Occipital lobe (tissue), 2 donors: ENCODE measurements around the gene SLC44A5. TPM values are rescaled to one million over a fixed set of nuclear protein-coding genes. Genes with fewer than 3 reads are reported as not detected.

ENCODE experiments used
- DNase-seq: peaks from one replicate; lab custom pipeline; 2025; lab: John Stamatoyannopoulos, UW
- total RNA-seq: library from RNA; depleted of rRNA; stranded (reverse); fragments of >200 nt; gene quantifications from one replicate; pipeline ENCODE4 v1.2.3, GENCODE V29; 2014

Gene SLC44A5
- total RNA-seq, 1 donor from 2014 or later = 266 TPM

GRCh38 chr1:75589637-75590036 is 21.3 kb downstream of the SLC44A5 start:
- no peak for DNase-seq

DNA sequence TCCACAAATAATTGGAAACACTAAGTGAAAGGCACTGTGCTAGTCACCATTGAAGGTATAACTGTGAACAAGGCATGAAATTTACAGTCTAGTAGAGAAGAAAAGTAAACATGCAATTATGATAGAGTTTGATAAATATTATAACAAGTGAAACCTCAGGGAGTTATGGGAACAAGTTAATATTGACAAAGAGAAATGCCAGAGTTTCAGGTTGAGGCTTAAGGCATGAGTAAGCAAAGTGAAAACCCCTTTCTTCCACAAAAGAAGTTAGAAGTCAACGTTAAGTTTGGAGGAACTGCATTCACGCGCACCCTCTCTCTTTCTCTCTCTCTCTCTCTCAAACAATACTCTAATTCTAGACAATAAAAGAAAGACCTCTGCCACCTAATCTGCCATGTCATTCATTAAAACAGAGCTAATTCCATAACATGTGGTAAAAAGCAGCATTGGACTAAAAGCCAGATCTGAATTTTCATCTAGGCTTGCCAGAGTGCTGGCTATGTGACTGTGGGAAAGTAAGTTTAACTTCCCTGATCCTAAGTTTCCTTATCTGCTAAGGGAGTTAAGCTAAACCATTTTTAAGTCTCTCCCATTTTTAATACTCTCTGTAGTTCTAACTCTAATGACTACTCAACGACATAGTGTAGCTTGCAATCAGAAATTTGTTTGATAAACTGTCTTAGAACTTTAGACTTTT is 22.0 kb downstream of the SLC44A5 start:
- no peak for DNase-seq

DNA sequence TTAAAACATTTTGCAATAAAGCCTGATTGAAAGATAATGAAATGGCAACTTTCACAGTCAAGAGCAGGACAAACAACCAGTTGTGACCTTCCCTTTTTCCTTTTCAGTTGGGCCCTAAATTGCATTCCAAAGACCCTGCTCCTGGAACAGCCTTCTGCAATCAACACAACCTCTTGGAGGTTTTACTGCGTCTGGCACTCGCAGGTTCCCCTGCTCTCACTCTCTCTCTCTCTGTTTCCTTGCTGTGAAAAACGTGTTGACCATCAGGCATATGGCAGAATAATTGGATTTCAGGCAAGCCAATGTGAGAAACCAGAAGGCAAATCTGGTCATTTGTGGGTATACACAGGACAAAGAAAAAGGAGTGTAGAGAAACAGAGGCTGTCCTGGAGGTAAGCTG is 23.2 kb downstream of the SLC44A5 start:
- DNase-seq = no peak

GRCh38 chr1:75583282-75583681 is 27.6 kb downstream of the SLC44A5 start:
- DNase-seq = no peak

DNA sequence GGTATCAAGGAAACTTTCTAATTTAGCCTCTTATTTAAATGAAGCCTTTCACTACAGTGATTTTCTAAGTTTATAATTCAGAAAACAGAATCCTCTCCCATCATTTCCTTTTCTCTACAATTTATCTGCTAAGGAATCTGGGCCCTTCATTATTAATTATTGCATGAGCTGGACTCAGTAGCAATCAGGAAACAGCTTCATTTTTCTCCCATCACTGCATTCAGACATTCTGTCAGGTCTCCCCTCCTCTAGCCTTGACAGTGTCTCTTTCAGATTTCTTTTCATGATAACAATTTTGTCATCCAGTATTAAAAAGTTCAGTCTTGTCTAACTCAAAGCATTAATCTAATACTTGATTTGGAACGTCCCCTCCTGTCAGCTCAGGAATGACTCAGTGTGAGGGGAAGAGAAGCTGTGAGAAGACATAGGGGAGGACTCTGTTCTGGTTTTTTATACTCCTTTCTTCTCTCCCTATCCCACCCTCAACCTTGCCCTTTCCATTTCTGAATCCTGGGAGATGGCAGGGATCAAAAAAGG is 28.1 kb downstream of the SLC44A5 start:
- no peak for DNase-seq

GRCh38 chr1:75579046-75579445 is 31.9 kb downstream of the SLC44A5 start:
- no peak for DNase-seq

GRCh38 chr1:75575837-75576236 is 35.1 kb downstream of the SLC44A5 start:
- DNase-seq = no peak

DNA sequence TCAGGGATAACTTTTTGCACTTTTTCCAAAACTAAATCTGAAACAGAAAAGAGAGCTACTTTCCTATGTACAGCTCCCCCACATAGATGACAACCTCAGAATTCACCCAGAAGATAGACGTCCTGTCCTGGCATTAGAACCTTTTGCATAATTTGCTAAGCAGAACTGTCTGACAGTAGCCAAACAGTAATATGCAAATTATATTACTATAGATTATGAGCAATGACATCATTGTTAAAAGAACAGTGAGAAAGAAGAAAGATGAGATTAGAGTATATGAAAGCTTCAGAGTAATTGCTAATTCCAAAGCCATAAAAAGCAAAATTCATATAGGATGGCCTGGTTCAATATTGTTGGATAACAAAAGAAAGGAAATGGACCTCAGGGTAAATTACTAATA is 43.7 kb downstream of the SLC44A5 start:
- DNase-seq = no peak

GRCh38 chr1:75559800-75560199 is 51.1 kb downstream of the SLC44A5 start:
- no peak for DNase-seq

DNA sequence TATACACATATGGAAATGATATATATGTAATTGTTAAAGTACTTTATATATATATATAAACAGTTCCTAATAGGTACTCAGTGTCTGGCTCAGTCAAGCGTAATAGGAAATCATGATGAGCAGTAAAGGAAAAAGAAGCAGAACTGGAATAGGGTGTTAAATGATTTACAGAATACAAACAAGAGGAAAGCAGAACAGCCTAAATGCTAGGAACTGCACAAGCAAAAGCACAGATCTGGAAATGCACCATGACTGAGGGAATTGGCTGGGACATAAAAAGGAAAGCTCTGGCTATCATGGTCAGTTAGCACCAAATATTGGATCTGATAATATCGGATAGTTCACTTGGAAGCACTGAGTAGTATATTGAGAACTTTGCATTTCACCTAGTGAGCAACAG is 51.8 kb downstream of the SLC44A5 start:
- DNase-seq = no peak

GRCh38 chr1:75554870-75555269 is 56.0 kb downstream of the SLC44A5 start:
- no peak for DNase-seq

GRCh38 chr1:75554181-75554580 is 56.7 kb downstream of the SLC44A5 start:
- no peak for DNase-seq

GRCh38 chr1:75550559-75550958 is 60.4 kb downstream of the SLC44A5 start:
- DNase-seq = no peak

DNA sequence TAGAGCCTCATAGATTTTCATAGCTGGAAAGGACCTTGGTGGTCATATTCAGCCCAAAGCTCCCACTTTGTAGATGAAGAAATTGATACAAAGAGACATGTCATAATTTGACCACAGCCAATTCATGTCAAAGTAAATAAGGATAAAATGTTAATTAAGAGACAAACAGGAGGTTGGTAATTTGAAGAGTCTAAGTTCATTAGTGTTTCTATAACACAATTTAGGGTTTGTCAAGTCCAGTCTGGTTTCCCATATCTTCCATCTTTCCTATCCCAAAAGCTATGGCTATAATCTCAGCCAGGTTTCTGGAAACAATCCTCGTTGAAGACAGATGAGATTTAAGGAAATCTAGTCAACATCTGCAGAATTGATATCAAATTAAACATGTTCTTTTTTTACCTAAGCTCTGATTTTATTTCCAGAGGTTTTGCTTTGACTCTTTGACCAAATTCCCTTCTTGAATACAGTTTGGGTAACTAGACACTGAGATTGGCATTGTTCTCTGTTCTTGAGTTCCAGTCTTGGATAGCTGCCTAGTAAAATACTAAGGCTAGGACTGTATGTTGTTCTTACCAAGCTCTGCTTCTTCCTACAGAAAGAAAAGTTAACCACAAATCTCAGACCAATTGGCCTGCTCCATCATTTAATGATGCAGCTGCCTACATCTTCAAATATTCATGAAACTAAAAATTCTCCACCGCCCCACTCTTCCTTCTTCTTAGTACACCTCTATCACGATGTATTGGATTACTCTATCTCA is 62.0 kb downstream of the SLC44A5 start:
- no peak for DNase-seq

GRCh38 chr1:75543705-75544104 is 67.2 kb downstream of the SLC44A5 start:
- no peak for DNase-seq

DNA sequence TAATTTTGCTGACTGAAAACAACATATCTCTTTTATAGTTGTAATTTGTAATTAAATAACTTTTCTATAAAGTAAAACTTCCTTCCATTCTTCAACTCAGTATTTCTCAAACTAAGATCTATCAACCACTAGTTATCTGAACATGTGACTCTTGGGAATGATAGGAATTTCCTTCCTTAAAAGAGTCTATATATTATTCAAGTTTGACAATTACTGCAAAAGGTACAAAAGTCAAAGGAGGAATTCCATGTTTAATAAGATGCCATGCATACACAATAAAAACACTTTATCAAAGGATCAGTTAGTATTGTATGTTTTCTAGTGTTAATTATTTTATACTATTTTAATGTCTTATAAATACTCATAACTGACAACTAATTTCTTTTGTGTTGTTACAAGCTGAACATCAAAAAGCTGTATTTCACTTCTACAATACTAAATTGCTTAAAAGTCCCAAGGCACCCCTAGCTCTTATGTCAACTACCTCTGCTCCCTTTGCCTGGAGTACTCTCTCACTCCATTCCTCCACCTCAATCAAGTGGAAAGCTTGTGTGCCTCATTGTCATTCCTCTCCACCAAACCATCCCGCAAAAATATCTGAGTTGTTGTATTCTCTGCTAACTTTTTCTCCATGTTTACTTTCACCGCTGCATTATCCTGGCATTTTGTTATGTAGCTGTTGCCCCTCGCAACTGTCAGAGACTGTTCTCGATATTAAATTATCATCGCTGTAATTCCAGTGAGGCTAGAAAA is 67.9 kb downstream of the SLC44A5 start:
- DNase-seq = no peak

- no peak for DNase-seq
Measured at GRCh38 chr1:75539230-75540116, 71.4 kb downstream of the SLC44A5 start.

- DNase-seq = no peak
Measured at GRCh38 chr1:75533085-75533484, 77.8 kb downstream of the SLC44A5 start.

DNA sequence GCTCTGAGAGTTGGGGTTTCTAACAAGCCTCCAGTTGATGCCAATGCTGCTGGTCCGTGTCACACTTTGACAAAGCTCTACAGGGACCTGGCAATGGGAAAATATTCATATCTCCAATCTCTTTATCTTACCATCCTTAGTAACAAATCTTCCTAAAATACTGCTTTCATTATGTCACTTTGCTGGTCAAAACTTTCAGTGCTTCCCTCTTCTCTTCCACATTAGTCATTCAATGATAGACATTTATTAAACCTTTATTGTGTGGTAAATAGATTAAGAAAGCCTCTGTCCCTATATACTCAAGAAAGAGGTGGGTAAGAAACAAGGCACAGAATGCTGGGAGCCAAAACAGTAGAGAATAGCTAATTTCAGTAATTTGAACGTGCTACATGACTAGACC is 79.3 kb downstream of the SLC44A5 start:
- no peak for DNase-seq

DNA sequence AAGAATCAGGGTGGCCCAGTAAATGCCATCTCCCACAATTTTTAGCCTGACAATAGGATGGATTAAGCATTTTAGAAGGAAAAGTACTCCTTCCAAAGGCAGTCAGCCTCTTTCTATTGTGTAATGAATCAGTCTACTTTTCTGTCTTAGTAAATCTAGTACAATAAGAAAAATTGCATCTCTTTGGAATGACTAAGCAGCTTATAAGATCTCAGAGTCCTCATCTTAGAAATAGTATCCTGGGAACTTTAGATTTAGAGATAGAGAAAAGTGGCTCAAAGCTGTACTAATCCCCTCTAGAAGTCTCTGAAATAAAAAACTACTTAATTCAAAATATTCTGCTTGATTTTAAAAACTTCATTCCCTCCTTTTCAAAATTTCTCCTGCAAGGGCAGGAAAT is 81.4 kb downstream of the SLC44A5 start:
- no peak for DNase-seq

DNA sequence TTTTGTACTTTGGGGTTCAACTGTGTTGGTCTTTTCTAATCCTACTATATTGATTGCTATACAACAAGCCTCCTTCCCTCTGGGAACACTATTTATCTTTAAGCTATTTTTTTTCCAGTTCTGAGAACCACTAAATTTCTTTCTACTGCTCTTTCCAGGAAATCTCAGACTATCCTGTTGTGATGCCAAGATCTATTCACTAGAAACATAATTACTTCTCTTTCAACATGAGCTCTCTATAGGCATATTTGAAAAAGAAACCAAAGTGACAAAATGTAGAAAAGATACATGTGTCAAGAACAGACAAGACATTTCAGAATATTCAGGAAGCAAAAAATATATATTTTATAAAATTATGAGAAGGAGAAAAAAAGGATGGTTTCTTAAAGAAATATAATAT is 82.9 kb downstream of the SLC44A5 start:
- DNase-seq = no peak
